A673 (cell line): Measurements from ENCODE around the gene NFATC1. TPM values are rescaled to one million over a fixed set of nuclear protein-coding genes. Genes with fewer than 3 reads are reported as not detected.
A peak's percentile ranks its signal among the peaks of the same experiment; 100 is the strongest.

Experiments
- BruUV-seq: library from RNA; stranded (reverse); fragments of 400-500 nt; replicated peaks from 2 replicates; lab custom pipeline; 2021; lab: Mats Ljungman, UMichigan
- CTCF ChIA-PET: fragments of 300-600 bp; sonication (Branson Sonifier 250); formaldehyde crosslinking; loops from one replicate; lab custom pipeline; 2022; ENCODE audit warnings: antibody characterized with exemption; lab: Charles Lee
- POLR2A ChIA-PET: fragments of 300-600 bp; sonication (Branson Sonifier 250); formaldehyde crosslinking; loops from one replicate; lab custom pipeline; 2022; ENCODE audit warnings: antibody characterized with exemption; ENCODE audit not compliant: low non-redundant PET; lab: Charles Lee
- DNase-seq: peaks from one replicate; pipeline ENCODE4 v3.0.0-alpha.2; 2015; ENCODE audit warnings: low spot score
- H3K27ac ChIP-seq: fragments of 200-600 bp; sonication (generic); 2 replicates; pipeline ENCODE4 v1.5.1; 2016; ENCODE audit warnings: mixed run types, low read depth, mild to moderate bottlenecking, mixed read lengths, antibody characterized with exemption, low read length; ENCODE audit not compliant: poor library complexity, severe bottlenecking
- H3K27me3 ChIP-seq: fragments of 200-600 bp; sonication (generic); replicated peaks from 2 replicates; pipeline ENCODE4 v1.6.1; 2017; ENCODE audit warnings: mixed run types, low read depth, mild to moderate bottlenecking, mixed read lengths, antibody characterized with exemption, low read length; ENCODE audit not compliant: insufficient read depth, poor library complexity
- H3K36me3 ChIP-seq: fragments of 200-600 bp; sonication (generic); 2 replicates; pipeline ENCODE4 v1.6.1; 2016; ENCODE audit warnings: mixed run types, mild to moderate bottlenecking, mixed read lengths, antibody characterized with exemption, low read length; ENCODE audit not compliant: insufficient read depth, poor library complexity, severe bottlenecking
- H3K4me1 ChIP-seq: fragments of 200-600 bp; sonication (generic); 2 replicates; pipeline ENCODE4 v1.6.1; 2017; ENCODE audit warnings: mixed run types, mild to moderate bottlenecking, mixed read lengths, antibody characterized with exemption, low read length; ENCODE audit not compliant: insufficient read depth, poor library complexity, severe bottlenecking
- H3K4me3 ChIP-seq: fragments of 200-600 bp; sonication (generic); 2 replicates; pipeline ENCODE4 v1.5.1; 2016; ENCODE audit warnings: low read depth, mixed run types, mild to moderate bottlenecking, mixed read lengths, low read length; ENCODE audit not compliant: poor library complexity, severe bottlenecking
- H3K9me3 ChIP-seq: fragments of 200-600 bp; sonication (generic); 2 replicates; pipeline ENCODE4 v1.6.1; 2016; ENCODE audit warnings: mixed run types, low read depth, mild to moderate bottlenecking, mixed read lengths, antibody characterized with exemption, low read length; ENCODE audit not compliant: poor library complexity, severe bottlenecking
- EZH2 ChIP-seq: fragments of 200-600 bp; sonication (generic); IDR thresholded peaks from 2 replicates; pipeline ENCODE4 v1.6.1; 2017; ENCODE audit warnings: borderline replicate concordance, low read depth, mild to moderate bottlenecking, mixed read lengths, antibody characterized with exemption, low read length; ENCODE audit not compliant: poor library complexity, severe bottlenecking
- intact Hi-C: fragments of 100-400 bp; cut with micrococcal nuclease; formaldehyde crosslinking; loops from one replicate; pipeline ENCODE4 v1.10.0; 2022; ENCODE audit not compliant: unreplicated experiment
- total RNA-seq: library from RNA; stranded (reverse); gene quantifications from 2 replicates; pipeline ENCODE4 v1.2.3, GENCODE V29; 2021
- TF ChIP-seq, protein P1 (sequence below): fragments of 300-800, 200-600 bp; sonication (generic); conservative IDR thresholded peaks from 2 replicates; pipeline ENCODE4 v1.5.1; 2017; ENCODE audit warnings: low read depth, mild to moderate bottlenecking, antibody characterized with exemption, low read length, moderate library complexity, mixed read lengths

The NFATC1 gene
- total RNA-seq, 1 experiment from 2014 or later: 10.4 TPM

DNA sequence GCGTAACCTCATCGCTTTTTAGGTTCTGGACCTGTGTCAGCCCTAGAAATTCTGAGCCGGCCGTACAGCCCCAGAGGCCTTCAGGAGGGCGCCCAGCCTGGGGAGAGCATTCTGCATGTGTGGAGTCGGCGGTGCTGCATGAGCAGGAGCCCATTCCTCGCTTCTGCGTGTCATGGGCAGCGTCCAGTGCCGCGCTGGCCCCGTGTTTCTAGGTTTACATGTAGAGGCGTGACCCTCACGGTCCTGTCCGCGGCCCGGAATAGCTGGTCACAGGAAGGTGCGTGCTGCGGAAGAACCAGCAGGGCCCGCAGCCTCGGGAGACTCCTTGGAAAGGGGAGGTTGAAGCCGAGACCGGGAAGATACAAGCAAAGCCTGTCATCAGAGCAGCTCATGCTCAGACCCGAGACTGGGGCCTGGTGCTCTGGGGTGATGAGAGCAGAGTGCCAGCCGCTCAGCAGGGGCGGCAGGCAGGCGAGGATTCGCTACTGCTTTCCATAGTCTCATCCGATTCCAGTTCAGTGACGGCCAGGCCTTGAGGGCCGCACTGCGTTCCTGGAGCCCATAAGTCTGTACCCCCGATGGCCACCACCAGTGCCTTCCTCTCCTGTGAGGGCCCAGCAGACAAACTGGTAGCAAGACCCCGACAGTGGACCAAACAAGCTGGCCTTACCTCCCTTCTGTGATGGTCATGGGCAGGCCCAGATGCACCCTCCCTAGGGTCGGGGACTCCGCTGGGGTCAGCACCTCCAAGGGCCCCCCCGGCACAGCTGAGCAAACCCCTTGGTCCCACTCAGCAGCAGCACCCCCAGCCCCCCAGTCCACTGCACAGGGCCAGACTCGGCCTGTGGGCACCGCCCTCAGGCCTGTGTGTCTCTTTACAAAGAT, 15.6 kb upstream of the NFATC1 start:
- TF ChIP-seq, protein P1, sequence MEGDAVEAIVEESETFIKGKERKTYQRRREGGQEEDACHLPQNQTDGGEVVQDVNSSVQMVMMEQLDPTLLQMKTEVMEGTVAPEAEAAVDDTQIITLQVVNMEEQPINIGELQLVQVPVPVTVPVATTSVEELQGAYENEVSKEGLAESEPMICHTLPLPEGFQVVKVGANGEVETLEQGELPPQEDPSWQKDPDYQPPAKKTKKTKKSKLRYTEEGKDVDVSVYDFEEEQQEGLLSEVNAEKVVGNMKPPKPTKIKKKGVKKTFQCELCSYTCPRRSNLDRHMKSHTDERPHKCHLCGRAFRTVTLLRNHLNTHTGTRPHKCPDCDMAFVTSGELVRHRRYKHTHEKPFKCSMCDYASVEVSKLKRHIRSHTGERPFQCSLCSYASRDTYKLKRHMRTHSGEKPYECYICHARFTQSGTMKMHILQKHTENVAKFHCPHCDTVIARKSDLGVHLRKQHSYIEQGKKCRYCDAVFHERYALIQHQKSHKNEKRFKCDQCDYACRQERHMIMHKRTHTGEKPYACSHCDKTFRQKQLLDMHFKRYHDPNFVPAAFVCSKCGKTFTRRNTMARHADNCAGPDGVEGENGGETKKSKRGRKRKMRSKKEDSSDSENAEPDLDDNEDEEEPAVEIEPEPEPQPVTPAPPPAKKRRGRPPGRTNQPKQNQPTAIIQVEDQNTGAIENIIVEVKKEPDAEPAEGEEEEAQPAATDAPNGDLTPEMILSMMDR: no peak
- no peak for TF ChIP-seq EZH2
- CTCF ChIA-PET: interaction anchor here (0.5 to 1.4 kb wide), 3 partner anchors 150 to 263 kb away, joined by 3 to 7 read pairs (median 3); no protein-coding TSS in a partner anchor

DNA sequence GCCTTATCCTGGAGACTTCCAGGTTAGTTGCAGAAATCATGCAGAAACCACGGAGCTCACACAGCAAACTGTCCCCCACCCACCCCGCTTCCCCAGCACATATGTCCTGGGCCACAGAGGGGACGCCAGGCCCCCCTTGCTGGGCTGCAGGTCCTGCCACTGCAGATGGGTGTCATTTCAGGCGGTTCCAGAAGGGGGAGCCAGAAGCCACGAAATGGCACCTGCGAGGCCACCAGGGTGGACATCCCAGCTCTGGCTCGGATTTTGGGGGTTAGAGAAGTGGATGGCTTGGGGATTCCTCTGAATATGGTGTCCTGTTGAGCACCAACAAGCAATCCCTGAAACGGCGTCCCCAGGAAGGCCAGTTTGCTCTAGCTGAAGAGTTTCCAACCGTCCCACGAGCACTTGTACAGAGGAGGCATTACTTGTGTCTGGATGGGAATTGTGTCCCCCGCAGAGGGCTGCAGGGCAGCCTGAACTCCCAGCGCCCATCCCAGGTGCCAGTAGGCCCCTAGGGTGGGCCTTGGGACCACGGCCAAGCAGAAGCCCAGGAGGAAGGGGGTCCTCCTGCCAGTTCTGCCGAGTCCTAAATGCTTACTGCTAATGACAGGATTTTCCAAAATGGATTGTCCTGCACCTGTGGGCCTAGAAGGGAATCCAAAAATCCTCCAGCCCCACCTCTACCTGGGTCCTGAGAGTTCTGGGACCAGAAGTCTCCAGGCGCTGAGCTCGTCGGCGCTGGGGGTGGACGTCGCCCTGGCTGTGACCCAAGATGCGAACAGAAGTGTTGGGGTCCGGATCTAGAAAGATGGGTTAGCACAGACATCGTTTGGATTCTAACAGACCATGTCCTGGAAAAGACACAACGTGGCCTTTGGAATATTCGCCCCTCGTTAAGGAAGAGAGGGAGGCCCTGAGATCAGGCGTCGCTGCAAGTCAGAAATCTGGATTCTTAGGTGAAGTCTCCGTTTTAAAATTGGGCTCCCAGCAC, 14.6 kb upstream of the NFATC1 start:
- CTCF ChIA-PET: interaction anchor here (0.5 to 1.4 kb wide), 6 partner anchors 12 to 595 kb away, joined by 3 to 7 read pairs (median 3); no protein-coding TSS in a partner anchor
- no peaks in the 10 kb centered on the region for H3K4me1 ChIP-seq
- no peaks in the 10 kb centered on the region for H3K9me3 ChIP-seq
- intact Hi-C loops: no loop called here
- no peaks in the 10 kb centered on the region for H3K27me3 ChIP-seq
- no TSS peak for BruUV-seq
- DNase-seq: peak; percentile 71
- H3K36me3 ChIP-seq: no peaks in the 10 kb centered on the region
- no peak overlapping the region for H3K27ac ChIP-seq
- no peak overlapping the region for H3K4me3 ChIP-seq
- TF ChIP-seq EZH2: no peak
- TF ChIP-seq, protein P1: peak; percentile 90
- POLR2A ChIA-PET: no interaction called here

More for the DNA sequence above, 15.6 kb upstream of the NFATC1 start:
- Histone ChIP-seq H3K36me3 (no peaks in the 10 kb centered on the region), H3K9me3 (no peaks in the 10 kb centered on the region), H3K4me3 (no peak overlapping the region), H3K4me1 (no peaks in the 10 kb centered on the region), H3K27ac (no peak overlapping the region), H3K27me3 (no peaks in the 10 kb centered on the region)
- POLR2A ChIA-PET: no interaction called here
- intact Hi-C loops: loop anchor here (1.0 kb wide), 2 partner anchors 148 to 264 kb away; no protein-coding TSS in a partner anchor
- BruUV-seq: no TSS peak
- no peak for DNase-seq

DNA sequence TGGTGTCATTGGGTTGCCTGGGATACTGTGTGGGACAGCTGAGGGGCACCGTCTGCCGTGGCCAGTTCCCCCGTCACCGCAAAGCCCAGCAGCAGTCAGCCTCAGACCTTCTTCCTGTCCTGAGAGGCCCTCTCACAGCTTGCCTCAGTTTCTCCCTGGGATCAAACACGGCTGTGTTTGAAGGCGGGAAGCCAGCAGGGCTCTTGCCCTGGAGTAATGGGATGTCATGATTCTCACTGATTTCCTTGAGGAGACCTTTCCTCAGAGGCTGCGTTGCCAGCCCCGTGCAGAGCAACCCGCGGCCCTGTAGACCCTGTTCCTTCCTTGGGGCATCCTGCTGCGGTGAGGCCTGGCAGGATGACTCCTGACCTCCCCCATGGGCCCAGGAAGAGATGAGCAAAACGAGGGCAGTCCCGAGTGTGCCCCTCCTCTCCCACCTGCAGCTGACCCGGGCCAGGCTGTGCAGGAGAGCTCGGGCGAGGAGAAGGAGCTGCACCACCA, 13.9 kb upstream of the NFATC1 start:
- intact Hi-C loops: no loop called here
- Histone ChIP-seq H3K4me1 (no peaks in the 10 kb centered on the region), H3K9me3 (no peaks in the 10 kb centered on the region), H3K27ac (no peak overlapping the region), H3K27me3 (no peaks in the 10 kb centered on the region), H3K36me3 (no peaks in the 10 kb centered on the region), H3K4me3 (no peak overlapping the region)
- no TSS peak for BruUV-seq
- DNase-seq: no peak
- TF ChIP-seq, protein P1: no peak
- no peak for TF ChIP-seq EZH2
- POLR2A ChIA-PET: no interaction called here
- CTCF ChIA-PET: no interaction called here
